Colonic mucosa (tissue), 4 donors: ENCODE data around the gene ECE2. TPM values are rescaled to one million over a fixed set of nuclear protein-coding genes. Genes with fewer than 3 reads are reported as not detected.

Source experiments
- DNase-seq: peaks from one replicate; pipeline ENCODE4 v3.0.0-alpha.2; 2020
- H3K27ac ChIP-seq: fragments of 200-600 bp; one replicate; pipeline ENCODE4 v1.8.0; 2021
- H3K27me3 ChIP-seq: fragments of 200-600 bp; one replicate; pipeline ENCODE4 v1.8.0; 2021
- H3K36me3 ChIP-seq: fragments of 200-600 bp; one replicate; pipeline ENCODE4 v1.8.0; 2021
- H3K4me1 ChIP-seq: fragments of 200-600 bp; one replicate; pipeline ENCODE4 v1.8.0; 2021; ENCODE audit warnings: mild to moderate bottlenecking
- H3K4me3 ChIP-seq: fragments of 200-600 bp; one replicate; pipeline ENCODE4 v1.8.0; 2021
- H3K9ac ChIP-seq, 2 donors: one replicate each; pipeline ENCODE4 v1.7.0; 2013; ENCODE audit warnings: control low read depth in 2 of 2, low read depth in 2 of 2, low read length in 2 of 2
- H3K9me3 ChIP-seq: fragments of 200-600 bp; one replicate; pipeline ENCODE4 v1.8.0; 2021
- intact Hi-C: fragments of 100-400 bp; cut with DNase I; formaldehyde crosslinking; loops from one replicate; pipeline ENCODE4 v1.14.1; 2022
- total RNA-seq, 2 donors: library from RNA; stranded (reverse); fragmentation: NEBNext Ultra II Directional in 1 of 2; extraction: Animal tissue kit (Norgen Biotek cat#: 25700) in 1 of 2; gene quantifications; one replicate each; pipeline ENCODE4 v1.2.1, GENCODE V29; 2021
- TF ChIP-seq, protein P1 (sequence below): fragments of 200-600 bp; IDR thresholded peaks from one replicate; pipeline ENCODE4 v1.8.0; 2022; ENCODE audit warnings: antibody characterized with exemption, mild to moderate bottlenecking
- donor health status: healthy.
- donor health status: DM: no; HTN: no; CAD: no.
- donor health status: DM: no; HTN: no; CAD: no.

Gene ECE2
- total RNA-seq, 2 donors from 2014 or later, result 0.37 TPM; not detected in 1

DNA sequence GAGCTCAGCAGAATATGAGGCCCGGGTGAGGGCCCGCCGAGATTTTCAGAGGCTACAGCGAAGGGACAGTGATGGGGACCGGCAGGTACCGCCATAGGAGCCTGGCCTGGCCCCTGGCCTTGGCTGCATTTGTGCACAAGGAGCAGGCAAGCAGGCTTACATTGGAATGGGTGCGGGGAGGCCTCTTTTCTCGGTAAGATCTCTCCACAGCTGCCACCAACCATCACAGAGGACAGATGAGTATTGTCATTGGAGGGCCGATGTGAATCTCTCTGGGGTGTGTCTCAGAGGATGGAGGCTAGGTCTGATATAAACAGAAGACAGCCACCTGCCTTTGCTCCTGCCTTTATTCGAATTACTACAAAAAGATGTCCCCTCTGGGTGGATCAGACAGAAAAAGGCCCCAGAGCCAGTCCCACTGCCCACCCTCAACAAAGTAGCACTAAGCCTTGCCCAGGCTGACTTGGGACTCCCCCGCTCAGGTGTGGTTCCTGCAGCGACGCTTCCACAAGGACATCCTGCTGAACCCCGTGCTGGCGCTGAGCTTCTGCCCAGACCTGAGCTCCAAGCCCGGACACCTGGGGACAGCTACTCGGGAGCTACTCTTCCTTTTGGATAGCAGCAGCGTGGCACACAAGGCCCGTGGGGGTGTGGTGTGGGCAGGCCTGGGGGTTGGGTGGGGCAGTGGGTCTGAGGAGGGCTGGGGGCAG is 41.0 kb upstream of the ECE2 start:
- Histone ChIP-seq H3K9ac (no peak overlapping the region), H3K36me3 (no peaks in the 10 kb centered on the region), H3K27me3 (peaks cover 20% of the 10 kb centered on the region), H3K4me3 (no peak overlapping the region), H3K27ac (no peak overlapping the region), H3K9me3 (no peaks in the 10 kb centered on the region), H3K4me1 (peaks cover 5% of the 10 kb centered on the region)
- DNase-seq, result no peak
- intact Hi-C loops, result no loop called here
- TF ChIP-seq, protein P1, sequence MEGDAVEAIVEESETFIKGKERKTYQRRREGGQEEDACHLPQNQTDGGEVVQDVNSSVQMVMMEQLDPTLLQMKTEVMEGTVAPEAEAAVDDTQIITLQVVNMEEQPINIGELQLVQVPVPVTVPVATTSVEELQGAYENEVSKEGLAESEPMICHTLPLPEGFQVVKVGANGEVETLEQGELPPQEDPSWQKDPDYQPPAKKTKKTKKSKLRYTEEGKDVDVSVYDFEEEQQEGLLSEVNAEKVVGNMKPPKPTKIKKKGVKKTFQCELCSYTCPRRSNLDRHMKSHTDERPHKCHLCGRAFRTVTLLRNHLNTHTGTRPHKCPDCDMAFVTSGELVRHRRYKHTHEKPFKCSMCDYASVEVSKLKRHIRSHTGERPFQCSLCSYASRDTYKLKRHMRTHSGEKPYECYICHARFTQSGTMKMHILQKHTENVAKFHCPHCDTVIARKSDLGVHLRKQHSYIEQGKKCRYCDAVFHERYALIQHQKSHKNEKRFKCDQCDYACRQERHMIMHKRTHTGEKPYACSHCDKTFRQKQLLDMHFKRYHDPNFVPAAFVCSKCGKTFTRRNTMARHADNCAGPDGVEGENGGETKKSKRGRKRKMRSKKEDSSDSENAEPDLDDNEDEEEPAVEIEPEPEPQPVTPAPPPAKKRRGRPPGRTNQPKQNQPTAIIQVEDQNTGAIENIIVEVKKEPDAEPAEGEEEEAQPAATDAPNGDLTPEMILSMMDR, result no peak

DNA sequence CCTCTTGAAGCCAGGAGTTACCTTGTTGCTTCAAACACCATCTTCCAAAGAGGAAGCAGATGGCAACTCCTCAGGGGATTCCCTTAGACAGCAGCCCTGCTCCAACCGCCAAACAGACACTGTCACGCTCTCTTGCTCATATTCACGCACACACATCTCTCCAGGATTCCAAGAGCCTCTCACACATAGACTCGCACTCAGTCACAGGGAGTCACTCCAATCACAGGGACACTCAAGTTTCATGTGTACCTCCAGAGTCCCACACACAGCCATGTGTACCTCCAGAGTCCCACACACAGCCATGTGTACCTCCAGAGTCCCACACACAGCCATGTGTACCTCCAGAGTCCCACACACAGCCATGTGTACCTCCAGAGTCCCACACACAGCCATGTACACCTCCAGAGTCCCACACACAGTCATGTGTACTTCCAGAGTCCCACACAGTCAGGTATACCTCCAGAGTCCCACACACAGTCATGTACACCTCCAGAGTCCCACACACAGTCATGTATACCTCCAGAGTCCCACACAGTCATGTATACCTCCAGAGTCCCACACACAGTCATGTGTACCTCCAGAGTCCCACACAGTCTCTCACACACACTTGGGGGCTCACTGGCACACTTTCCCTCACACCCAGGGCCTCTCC is 40.3 kb upstream of the ECE2 start:
- no peak overlapping the region for H3K9ac ChIP-seq
- TF ChIP-seq, protein P1, result no peak
- no peak overlapping the region for H3K27ac ChIP-seq
- peaks cover 13% of the 10 kb centered on the region for H3K27me3 ChIP-seq
- no peaks in the 10 kb centered on the region for H3K9me3 ChIP-seq
- intact Hi-C loops, result no loop called here
- no peak for DNase-seq
- H3K4me3 ChIP-seq, result no peak overlapping the region
- no peaks in the 10 kb centered on the region for H3K4me1 ChIP-seq
- no peaks in the 10 kb centered on the region for H3K36me3 ChIP-seq

- intact Hi-C loops, result no loop called here
- Histone ChIP-seq H3K27me3 (peaks cover 8% of the 10 kb centered on the region), H3K27ac (no peak overlapping the region), H3K9ac (no peak overlapping the region), H3K4me1 (no peaks in the 10 kb centered on the region), H3K4me3 (no peak overlapping the region), H3K9me3 (no peaks in the 10 kb centered on the region), H3K36me3 (no peaks in the 10 kb centered on the region)
- no peak for DNase-seq
- TF ChIP-seq, protein P1, result no peak
Measured at GRCh38 chr3:184236033-184236410, 39.8 kb upstream of the ECE2 start.

- intact Hi-C loops, result no loop called here
- TF ChIP-seq, protein P1, result no peak
- Histone ChIP-seq H3K4me1 (no peaks in the 10 kb centered on the region), H3K27me3 (peaks cover 2% of the 10 kb centered on the region), H3K4me3 (no peak overlapping the region), H3K9ac (no peak overlapping the region), H3K36me3 (no peaks in the 10 kb centered on the region), H3K27ac (no peak overlapping the region), H3K9me3 (no peaks in the 10 kb centered on the region)
- no peak for DNase-seq
Measured at GRCh38 chr3:184236636-184237035, 39.2 kb upstream of the ECE2 start.

- H3K4me3 ChIP-seq, result no peak overlapping the region
- no peak for DNase-seq
- TF ChIP-seq, protein P1, result no peak
- intact Hi-C loops, result no loop called here
- no peak overlapping the region for H3K9ac ChIP-seq
- no peaks in the 10 kb centered on the region for H3K4me1 ChIP-seq
- H3K9me3 ChIP-seq, result no peaks in the 10 kb centered on the region
- no peaks in the 10 kb centered on the region for H3K27me3 ChIP-seq
- no peak overlapping the region for H3K27ac ChIP-seq
- no peaks in the 10 kb centered on the region for H3K36me3 ChIP-seq
Measured at GRCh38 chr3:184237211-184237610, 38.6 kb upstream of the ECE2 start.
